GM19438 (cell line): ENCODE results near the gene DUXB.

Experiments
- ATAC-seq: cut with Tn5 transposase; IDR thresholded peaks from one replicate; pipeline ENCODE4 v1.9.1; 2021; ENCODE audit warnings: low read depth; ENCODE audit not compliant: unreplicated experiment

DUXB gene

DNA sequence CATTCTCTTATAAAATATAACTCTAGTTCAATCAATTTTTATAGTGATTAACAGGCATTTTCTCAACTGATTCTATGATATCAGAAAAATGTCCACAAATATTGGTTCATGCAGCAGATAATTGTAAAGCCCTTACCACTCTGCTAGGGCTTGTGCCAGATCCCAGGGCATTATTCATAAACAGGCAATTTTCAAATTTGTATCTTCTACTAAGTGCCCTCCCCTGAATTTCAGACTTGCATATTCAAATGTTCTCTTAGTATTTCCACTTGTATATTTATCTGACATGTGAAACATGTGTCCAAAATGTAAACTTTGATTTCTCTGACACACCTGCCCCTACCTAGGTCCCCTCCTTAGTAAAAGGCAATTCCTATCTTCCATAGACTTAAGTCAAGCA, 33.8 kb downstream of the DUXB start:
- ATAC-seq = no peak

DNA sequence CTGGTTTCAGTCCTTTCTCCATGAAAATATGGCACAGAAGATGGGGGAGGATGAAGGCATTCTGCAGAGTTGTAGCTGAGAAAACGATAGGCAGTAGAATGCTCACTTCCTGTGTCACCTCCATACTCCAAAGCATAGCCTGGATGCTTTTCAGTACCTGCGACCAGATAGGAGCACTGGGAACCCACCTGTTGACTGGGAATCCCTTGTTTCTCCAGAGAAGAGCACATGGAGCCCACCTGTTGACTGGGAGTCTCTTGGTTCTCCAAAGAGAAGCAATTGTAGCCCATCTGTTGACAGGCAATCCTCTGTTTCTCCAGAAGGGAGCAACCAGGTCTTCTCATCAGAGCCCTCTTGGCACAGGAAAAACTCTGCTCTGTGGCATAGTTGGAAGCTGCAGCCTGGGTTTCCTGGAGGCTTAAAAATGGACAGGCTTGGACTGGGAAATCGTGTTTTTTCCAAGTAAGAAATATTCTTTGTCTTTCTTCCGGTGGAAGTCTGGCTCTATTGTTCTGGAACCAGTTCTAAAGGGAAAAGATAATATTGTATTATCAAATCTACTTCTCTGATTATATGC, 40.4 kb downstream of the DUXB start:
- no peak for ATAC-seq

- ATAC-seq = no peak
These were observed 40.9 kb downstream of the DUXB start for GRCh38 chr16:75660321-75660720.

- no peak for ATAC-seq
These were observed 43.1 kb downstream of the DUXB start for GRCh38 chr16:75658175-75658574.

- no peak for ATAC-seq
These were observed 47.3 kb downstream of the DUXB start for GRCh38 chr16:75653922-75654321.

DNA sequence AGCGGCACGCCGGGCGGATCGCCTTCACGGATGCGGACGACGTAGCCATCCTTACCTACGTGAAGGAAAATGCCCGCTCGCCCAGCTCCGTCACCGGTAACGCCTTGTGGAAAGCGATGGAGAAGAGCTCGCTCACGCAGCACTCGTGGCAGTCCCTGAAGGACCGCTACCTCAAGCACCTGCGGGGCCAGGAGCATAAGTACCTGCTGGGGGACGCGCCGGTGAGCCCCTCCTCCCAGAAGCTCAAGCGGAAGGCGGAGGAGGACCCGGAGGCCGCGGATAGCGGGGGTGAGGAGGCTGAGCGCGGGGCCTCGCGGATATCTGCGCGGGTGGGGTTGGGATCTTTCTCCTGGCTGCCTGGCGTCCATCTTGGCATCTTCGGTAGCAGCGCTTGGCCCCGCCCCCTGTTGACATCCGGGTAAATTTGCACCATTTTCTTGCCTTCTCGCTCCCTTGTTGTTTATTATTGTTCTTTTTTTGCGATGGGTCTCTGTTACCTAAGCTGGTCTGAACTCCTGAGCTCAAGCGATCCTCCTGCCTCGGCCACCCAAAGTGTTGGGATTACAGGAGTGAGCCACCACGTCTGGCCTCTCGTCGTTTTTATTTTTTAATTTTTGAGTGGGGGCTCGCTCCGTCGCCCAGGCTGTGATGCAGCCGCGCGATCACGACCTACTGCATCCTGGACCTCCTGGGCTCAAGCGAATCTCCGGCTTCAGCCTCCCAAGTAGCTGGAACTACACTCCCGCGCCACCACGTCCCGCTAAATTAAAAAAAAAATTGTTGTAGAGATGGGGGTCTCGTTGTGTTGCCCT, 52.8 kb downstream of the DUXB start:
- ATAC-seq = peak; percentile 42

GRCh38 chr16:75647492-75648264, 53.6 kb downstream of the DUXB start, which contains the start of the genes KARS1 and TERF2IP:
Gene KARS1, minus strand, starts transcription at chr16:75647665. Its CDS starts 26 bp downstream, at chr16:75647639.
Gene TERF2IP, plus strand, starts transcription at chr16:75647773. Its CDS starts 110 bp downstream, at chr16:75647883.
- peak; percentile 75 for ATAC-seq

DNA sequence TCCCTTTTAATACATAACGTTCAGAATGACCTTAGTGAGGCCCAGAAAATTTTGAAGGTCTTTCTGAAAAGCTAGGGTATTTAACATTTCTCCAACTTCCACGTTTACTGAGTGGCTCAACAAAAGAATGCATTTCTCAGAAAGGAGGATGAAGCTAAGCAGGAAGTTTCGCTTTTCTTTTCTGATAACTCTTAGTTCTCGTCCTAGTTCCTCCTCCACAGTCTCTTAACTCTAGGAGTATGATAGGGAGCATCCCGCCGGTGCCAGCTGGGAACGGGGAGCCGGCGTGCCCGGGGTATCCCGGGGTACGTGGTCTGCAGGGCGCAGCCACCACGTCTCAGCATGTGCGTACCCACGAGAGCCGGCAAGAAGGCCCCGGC, 54.2 kb downstream of the DUXB start:
- peak; percentile 14 for ATAC-seq

DNA sequence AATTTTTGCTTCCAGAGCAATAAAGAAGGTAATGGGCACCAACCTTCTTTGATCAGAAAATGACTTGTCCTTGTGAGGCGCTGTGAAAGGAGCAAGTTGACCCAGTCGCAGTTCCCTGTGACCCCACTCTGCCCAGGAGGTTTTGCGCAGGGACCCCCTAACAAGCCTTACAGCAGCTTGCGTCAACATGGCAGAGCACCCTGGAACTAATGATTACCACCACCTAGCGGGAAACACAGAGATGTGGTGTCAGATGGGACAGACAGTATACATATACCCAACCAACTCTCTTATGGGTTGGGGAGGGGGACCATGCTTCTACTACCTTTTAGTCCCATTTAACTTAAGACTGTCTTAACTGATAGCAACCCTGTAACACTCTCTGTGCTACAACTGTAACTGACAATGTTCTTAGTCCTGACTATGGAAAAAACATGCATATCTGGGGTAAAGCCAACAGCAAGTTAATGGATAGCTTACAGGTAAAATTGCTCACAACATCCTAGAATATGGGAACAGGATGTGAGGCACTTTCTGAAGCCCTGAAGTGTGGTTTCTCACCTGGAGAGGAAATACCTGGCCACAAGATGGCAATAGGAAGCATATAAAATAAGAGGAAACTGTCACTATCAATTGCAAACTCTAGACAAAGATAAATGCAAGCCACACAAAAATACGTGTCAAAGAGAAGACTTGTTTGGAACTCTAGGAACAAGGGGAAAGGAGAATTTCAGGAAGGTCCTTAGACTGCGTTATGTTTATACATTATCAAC, 56.8 kb downstream of the DUXB start:
- no peak for ATAC-seq
